ENCODE data around the gene RBM47. TPM values are rescaled to one million over a fixed set of nuclear protein-coding genes. Genes with fewer than 3 reads are reported as not detected.

RBM47 gene
- total and polyA plus RNA-seq, 9 of the 15 experiments (the other 6 are each of a cell fraction or from before 2014, with no cell fraction given) = 1.4 to 6.4 (median 3.3) TPM

GRCh38 chr4:40375620-40376019, 254.0 kb downstream of the RBM47 start:
- ATAC-seq (no peak), FAIRE-seq (no peak), DNase-seq (ENCODE audit: extremely low read depth in 1 of 4, low spot score in 3 of 4) (no peak)
- WGBS (ENCODE audit: insufficient coverage, low coverage, missing lambda C conversion rate) = 4% methylated on average over 2 of the region's 2 CpGs
- Histone ChIP-seq H2AFZ (ENCODE audit: low read depth, low read length) (no peak overlapping the region), H3K27ac (ENCODE audit: extremely low read depth, low read depth, low read length) (no peak overlapping the region), H3K9me3 (replicated peaks; ENCODE audit: control insufficient read depth, insufficient read depth, low read depth, low read length) (no peaks in the 10 kb centered on the region), H3K79me2 (ENCODE audit: control insufficient read depth, insufficient read depth, low read length) (no peaks in the 10 kb centered on the region), H4K20me1 (replicated peaks; ENCODE audit: control insufficient read depth, insufficient read depth, low read length) (no peaks in the 10 kb centered on the region), H3K9me1 (ENCODE audit: control insufficient read depth, insufficient read depth, low read length) (no peaks in the 10 kb centered on the region), H3K4me2 (ENCODE audit: insufficient read depth, low read length) (no peak overlapping the region), H3K27me3 (ENCODE audit: control insufficient read depth in 2 of 2, insufficient read depth in 2 of 2, low read length in 2 of 2) (peaks cover 13 to 24% of the 10 kb centered on the region in 2 experiments; a peak in 4 of 5 replicates), H3K4me3 (no peak overlapping the region), H3K9ac (ENCODE audit: insufficient read depth in 1 of 2, low read depth in 2 of 2, low read length in 2 of 2) (no peak overlapping the region), H3K4me1 (replicated peaks in 1 of 2; ENCODE audit: control insufficient read depth in 2 of 2, insufficient read depth in 2 of 2, low read length in 2 of 2) (no peaks in the 10 kb centered on the region), H3K36me3 (ENCODE audit: control insufficient read depth, insufficient read depth, low read length) (no peaks in the 10 kb centered on the region)
- BruUV-seq (replicated peaks) = no TSS peak
- TF ChIP-seq GABPB1 (CRISPR knock-in tag; IDR thresholded peaks at IDR 0.05) (no peak), TEAD1 (CRISPR knock-in tag; IDR thresholded peaks at IDR 0.05) (no peak), TCF15 (CRISPR knock-in tag; IDR thresholded peaks at IDR 0.05) (no peak), ZNF124 (CRISPR knock-in tag; IDR thresholded peaks at IDR 0.05) (no peak), KDM2B (CRISPR knock-in tag; IDR thresholded peaks at IDR 0.05) (no peak), SMARCE1 (IDR thresholded peaks at IDR 0.05) (no peak), SNRNP70 (optimal IDR thresholded peaks at IDR 0.05; ENCODE audit: low read depth, low read length) (no peak), MXI1 (IDR thresholded peaks at IDR 0.05; ENCODE audit: low read depth, low read length) (no peak), CTBP1 (IDR thresholded peaks at IDR 0.05; ENCODE audit: borderline replicate concordance) (no peak), ZBTB2 (IDR thresholded peaks at IDR 0.05) (no peak), MIER1 (IDR thresholded peaks at IDR 0.05; ENCODE audit: low read depth) (no peak), ZNF639 (CRISPR knock-in tag; conservative IDR thresholded peaks at IDR 0.05 in 1 of 2, IDR thresholded peaks at IDR 0.05 in 1 of 2) (no peak)
- POLR2A ChIA-PET = no interaction called here
- in situ Hi-C loops (cut with MboI) (no loop called here), intact Hi-C loops (cut with micrococcal nuclease) (no loop called here)
- CTCF ChIA-PET (ENCODE audit: low intra/inter-chr PET ratio) = no interaction called here
